IMR-90 (cell line): ENCODE data around the gene DDX54. TPM values are rescaled to one million over a fixed set of nuclear protein-coding genes. Genes with fewer than 3 reads are reported as not detected.

Experiments
- ATAC-seq: fragments of 200-7000 bp; cut with Tn5 transposase; 2 replicates; pipeline ENCODE4 v1.9.1; 2020; ENCODE audit warnings: low read depth, mild to moderate bottlenecking, moderate library complexity
- BruUV-seq: library from RNA; stranded (reverse); fragments of 400-500 nt; replicated peaks from 2 replicates; lab custom pipeline; 2021; lab: Mats Ljungman, UMichigan
- CTCF ChIA-PET: fragments of 300-600 bp; formaldehyde crosslinking; extraction: SDS; loops from one replicate; lab custom pipeline; 2021; ENCODE audit warnings: antibody characterized with exemption; lab: Yijun Ruan, JAX
- POLR2A ChIA-PET: fragments of 300-600 bp; sonication (Branson Sonifier 250); formaldehyde crosslinking; loops from one replicate; lab custom pipeline; 2022; ENCODE audit warnings: antibody characterized with exemption; ENCODE audit not compliant: unreplicated experiment; lab: Charles Lee
- DNase-seq: peaks from one replicate; pipeline ENCODE4 v3.0.0; 2013
- H2AFZ ChIP-seq: replicated peaks from 2 replicates; pipeline ENCODE3; 2013; ENCODE audit warnings: low read length, mild to moderate bottlenecking; ENCODE audit not compliant: poor library complexity
- H2AK5ac ChIP-seq: 2 replicates; pipeline ENCODE4 v1.6.1; 2013; ENCODE audit warnings: low read depth, low read length, inconsistent platforms
- H2AK9ac ChIP-seq: replicated peaks from 2 replicates; pipeline ENCODE3; 2013; ENCODE audit warnings: mild to moderate bottlenecking, low read depth, low read length, moderate library complexity; ENCODE audit not compliant: poor library complexity
- H2BK120ac ChIP-seq: 2 replicates; pipeline ENCODE4 v1.6.1; 2013; ENCODE audit warnings: low read depth, low read length, inconsistent platforms
- H2BK15ac ChIP-seq: 3 replicates; pipeline ENCODE4 v1.6.1; 2013; ENCODE audit warnings: low read depth, low read length, inconsistent platforms
- H2BK20ac ChIP-seq: 2 replicates; pipeline ENCODE4 v1.6.1; 2013; ENCODE audit warnings: low read depth, mild to moderate bottlenecking, inconsistent platforms, low read length, moderate library complexity
- H2BK5ac ChIP-seq: 2 replicates; pipeline ENCODE4 v1.6.1; 2013; ENCODE audit warnings: mild to moderate bottlenecking, low read depth, low read length, inconsistent platforms; ENCODE audit not compliant: poor library complexity, severe bottlenecking
- H3K14ac ChIP-seq: replicated peaks from 2 replicates; pipeline ENCODE4 v1.6.1; 2013; ENCODE audit warnings: low read depth, low read length, inconsistent platforms
- H3K18ac ChIP-seq: 2 replicates; pipeline ENCODE4 v1.6.1; 2013; ENCODE audit warnings: low read depth, low read length, control low read depth
- H3K23ac ChIP-seq: 2 replicates; pipeline ENCODE4 v1.6.1; 2013; ENCODE audit warnings: low read depth, low read length, inconsistent platforms
- H3K27ac ChIP-seq: 2 replicates; pipeline ENCODE4 v1.5.1; 2013; ENCODE audit warnings: mild to moderate bottlenecking, control low read depth, low read length; ENCODE audit not compliant: insufficient read depth
- H3K27me3 ChIP-seq: 2 replicates; pipeline ENCODE4 v1.6.1; 2013; ENCODE audit warnings: low read length; ENCODE audit not compliant: control insufficient read depth, insufficient read depth
- H3K36me3 ChIP-seq: 2 replicates; pipeline ENCODE4 v1.6.1; 2013; ENCODE audit warnings: low read length, mixed read lengths; ENCODE audit not compliant: control insufficient read depth, insufficient read depth
- H3K4ac ChIP-seq: 2 replicates; pipeline ENCODE4 v1.6.1; 2013; ENCODE audit warnings: low read depth, low read length, inconsistent platforms
- H3K4me1 ChIP-seq: 2 replicates; pipeline ENCODE4 v1.6.1; 2013; ENCODE audit warnings: low read length, mixed read lengths; ENCODE audit not compliant: control insufficient read depth, insufficient read depth
- H3K4me2 ChIP-seq: 2 replicates; pipeline ENCODE4 v1.6.1; 2013; ENCODE audit warnings: low read depth, mild to moderate bottlenecking, control low read depth, low read length, moderate library complexity
- H3K4me3 ChIP-seq: 2 replicates; pipeline ENCODE4 v1.5.1; 2013; ENCODE audit warnings: low read depth, mild to moderate bottlenecking, control low read depth, low read length, moderate library complexity; ENCODE audit not compliant: insufficient read depth
- H3K56ac ChIP-seq: 2 replicates; pipeline ENCODE4 v1.6.1; 2013; ENCODE audit warnings: low read length, inconsistent platforms; ENCODE audit not compliant: insufficient read depth; ENCODE audit errors: extremely low read depth
- H3K79me1 ChIP-seq, 2 experiments: 2 replicates each; pipeline ENCODE4 v1.6.1; 2013; ENCODE audit warnings: low read length in 2 of 2, inconsistent platforms in 1 of 2, low read depth in 1 of 2
- H3K9ac ChIP-seq: 2 replicates; pipeline ENCODE4 v1.6.1; 2013; ENCODE audit warnings: low read depth, low read length, control low read depth
- H3K9me1 ChIP-seq: 2 replicates; pipeline ENCODE4 v1.6.1; 2013; ENCODE audit warnings: low read length, inconsistent platforms; ENCODE audit not compliant: insufficient read depth
- H3K9me3 ChIP-seq: 2 replicates; pipeline ENCODE4 v1.6.1; 2013; ENCODE audit warnings: low read length; ENCODE audit not compliant: control insufficient read depth, insufficient read depth
- H4K20me1 ChIP-seq: 2 replicates; pipeline ENCODE4 v1.6.1; 2013; ENCODE audit warnings: low read length, inconsistent platforms; ENCODE audit not compliant: insufficient read depth
- H4K5ac ChIP-seq: 2 replicates; pipeline ENCODE4 v1.6.1; 2013; ENCODE audit warnings: mild to moderate bottlenecking, low read depth, low read length, control low read depth
- H4K8ac ChIP-seq, 2 experiments: 2 replicates each; pipeline ENCODE4 v1.6.1; 2013; ENCODE audit warnings: low read depth in 2 of 2, low read length in 2 of 2, control low read depth in 1 of 2, inconsistent platforms in 1 of 2
- H4K91ac ChIP-seq: 2 replicates; pipeline ENCODE4 v1.6.1; 2013; ENCODE audit warnings: low read depth, low read length, inconsistent platforms; ENCODE audit not compliant: insufficient read depth
- BHLHE40 ChIP-seq: fragments of 150-350 bp; IDR thresholded peaks from 2 replicates; pipeline ENCODE4 v1.6.1; 2016; ENCODE audit warnings: mild to moderate bottlenecking, low read depth, low read length
- CEBPB ChIP-seq: IDR thresholded peaks from 2 replicates; pipeline ENCODE4 v1.6.1; 2012; ENCODE audit warnings: low read depth, low read length, improper control_type of control experiment
- CHD1 ChIP-seq: IDR thresholded peaks from 2 replicates; pipeline ENCODE4 v1.6.1; 2012; ENCODE audit warnings: low read depth, low read length, improper control_type of control experiment
- CTCF ChIP-seq: conservative IDR thresholded peaks from 2 replicates; pipeline ENCODE4 v1.5.1; 2012; ENCODE audit warnings: mild to moderate bottlenecking, low read depth, low read length, improper control_type of control experiment
- ELK1 ChIP-seq: fragments of 150-350 bp; IDR thresholded peaks from 2 replicates; pipeline ENCODE4 v1.6.1; 2016; ENCODE audit warnings: low read depth, mild to moderate bottlenecking, low read length, moderate library complexity, borderline replicate concordance
- FOS ChIP-seq: fragments of 150-350 bp; IDR thresholded peaks from 2 replicates; pipeline ENCODE4 v1.6.1; 2016; ENCODE audit warnings: low read depth, low read length
- MAFK ChIP-seq: IDR thresholded peaks from 2 replicates; pipeline ENCODE4 v1.6.1; 2012; ENCODE audit warnings: low read depth, low read length, improper control_type of control experiment
- MAZ ChIP-seq: IDR thresholded peaks from 2 replicates; pipeline ENCODE4 v1.6.1; 2012; ENCODE audit warnings: low read depth, mild to moderate bottlenecking, low read length, improper control_type of control experiment, moderate library complexity, borderline replicate concordance
- MXI1 ChIP-seq: IDR thresholded peaks from 2 replicates; pipeline ENCODE4 v1.6.1; 2012; ENCODE audit warnings: low read depth, mild to moderate bottlenecking, low read length, moderate library complexity, borderline replicate concordance
- NFE2L2 ChIP-seq: fragments of 150-350 bp; IDR thresholded peaks from 2 replicates; pipeline ENCODE4 v1.6.1; 2016; ENCODE audit warnings: low read depth, mild to moderate bottlenecking, low read length
- POLR2A ChIP-seq: IDR thresholded peaks from 2 replicates; pipeline ENCODE4 v1.6.1; 2012; ENCODE audit warnings: mild to moderate bottlenecking, low read depth, low read length
- RAD21 ChIP-seq: IDR thresholded peaks from 2 replicates; pipeline ENCODE4 v1.6.1; 2012; ENCODE audit warnings: low read length, improper control_type of control experiment
- RCOR1 ChIP-seq: IDR thresholded peaks from 2 replicates; pipeline ENCODE4 v1.6.1; 2012; ENCODE audit warnings: mild to moderate bottlenecking, low read length, improper control_type of control experiment; ENCODE audit not compliant: insufficient replicate concordance
- RFX5 ChIP-seq: IDR thresholded peaks from 2 replicates; pipeline ENCODE4 v1.8.0; 2012; ENCODE audit warnings: low read depth, mild to moderate bottlenecking, low read length, moderate library complexity
- WGBS, 2 experiments: methylation state at CpG; one replicate each; pipeline versions ENCODE4 v1.1.5 to v1.1.7; 2013; ENCODE audit warnings: missing lambda C conversion rate in 2 of 2; ENCODE audit not compliant: insufficient read length in 1 of 2; ENCODE audit errors: extremely low coverage in 2 of 2; 5-methylcytosine and 5-hydroxymethylcytosine counted together
- dilution Hi-C: fragments of 300-500 bp; cut with HindIII; formaldehyde crosslinking; loops from one replicate; pipeline ENCODE4 v1.14.3; 2018; ENCODE audit warnings: low sequenced_read_pairs; ENCODE audit not compliant: unreplicated experiment
- in situ Hi-C: fragments of 300-500 bp; cut with MboI; formaldehyde crosslinking; loops from 3 replicates; pipeline ENCODE4 v1.14.3; 2019; ENCODE audit warnings: low sequenced_read_pairs, inconsistent platforms, mixed read lengths
- intact Hi-C: fragments of 100-400 bp; cut with micrococcal nuclease; formaldehyde crosslinking; loops from 2 replicates; pipeline ENCODE4 v1.10.0; 2022
- polyA plus RNA-seq, 3 experiments: library from polyadenylated mRNA; depleted of rRNA; stranded (reverse); fragments of >200 nt; gene quantifications; 2 replicates each; pipeline ENCODE4 v1.2.3, GENCODE V29; 2012; ENCODE audit warnings: low replicate concordance in 1 of 3
- total RNA-seq: library from RNA; depleted of rRNA; stranded (reverse); fragments of >200 nt; gene quantifications from 2 replicates; pipeline ENCODE4 v1.2.3, GENCODE V29; 2012
- TF ChIP-seq, protein P1 (sequence below): fragments of 150-350 bp; IDR thresholded peaks from 2 replicates; pipeline ENCODE4 v1.6.1; 2017; ENCODE audit warnings: mild to moderate bottlenecking, antibody characterized with exemption, low read length, low read depth

Gene DDX54
- total and polyA plus RNA-seq, 2 of the 4 experiments (the other 2 are of a cell fraction), result 23.8 to 47.5 TPM

GRCh38 chr12:113224955-113225354 is 39.7 kb upstream of the DDX54 start:
- peaks cover 4% of the 10 kb centered on the region for H3K4me1 ChIP-seq
- dilution Hi-C loops, result no loop called here
- no CpG with 5 or more reads among the region's 4 CpGs for WGBS, 2 experiments
- H3K9me1 ChIP-seq, result peaks cover 7% of the 10 kb centered on the region
- ChIA-PET POLR2A (no interaction called here), CTCF (no interaction called here)
- H2AK9ac ChIP-seq, result no peak overlapping the region
- H2BK5ac ChIP-seq, result no peak overlapping the region
- no peak overlapping the region for H3K4me3 ChIP-seq
- peaks cover 0 to 16% of the 10 kb centered on the region in 2 experiments; a peak in 2 of 4 replicates for H3K79me1 ChIP-seq
- H3K36me3 ChIP-seq, result peaks cover 13% of the 10 kb centered on the region
- DNase-seq, result no peak
- H3K4me2 ChIP-seq, result no peak overlapping the region
- no peak overlapping the region for H3K18ac ChIP-seq
- no peak overlapping the region for H3K56ac ChIP-seq
- H3K27ac ChIP-seq, result no peak overlapping the region
- H4K5ac ChIP-seq, result no peak overlapping the region
- no TSS peak for BruUV-seq
- no peak overlapping the region for H2BK15ac ChIP-seq
- no peak overlapping the region for H2BK20ac ChIP-seq
- in situ Hi-C loops, result no loop called here
- peaks cover 9% of the 10 kb centered on the region for H4K20me1 ChIP-seq
- TF ChIP-seq RCOR1, result no peak
- TF ChIP-seq RFX5, result no peak
- TF ChIP-seq CHD1, result no peak
- no peak for TF ChIP-seq CEBPB
- TF ChIP-seq POLR2A, result no peak
- no peak for TF ChIP-seq ELK1
- no peak for TF ChIP-seq CTCF
- TF ChIP-seq, protein P1, sequence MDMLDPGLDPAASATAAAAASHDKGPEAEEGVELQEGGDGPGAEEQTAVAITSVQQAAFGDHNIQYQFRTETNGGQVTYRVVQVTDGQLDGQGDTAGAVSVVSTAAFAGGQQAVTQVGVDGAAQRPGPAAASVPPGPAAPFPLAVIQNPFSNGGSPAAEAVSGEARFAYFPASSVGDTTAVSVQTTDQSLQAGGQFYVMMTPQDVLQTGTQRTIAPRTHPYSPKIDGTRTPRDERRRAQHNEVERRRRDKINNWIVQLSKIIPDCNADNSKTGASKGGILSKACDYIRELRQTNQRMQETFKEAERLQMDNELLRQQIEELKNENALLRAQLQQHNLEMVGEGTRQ, result no peak
- TF ChIP-seq MXI1, result no peak
- TF ChIP-seq RAD21, result no peak
- TF ChIP-seq BHLHE40, result no peak
- no peak for TF ChIP-seq FOS
- no peak for TF ChIP-seq NFE2L2
- TF ChIP-seq MAZ, result no peak
- no peak for TF ChIP-seq MAFK
- no peak overlapping the region for H3K23ac ChIP-seq
- no peak overlapping the region for H4K91ac ChIP-seq
- intact Hi-C loops, result no loop called here
- H4K8ac ChIP-seq, result no peak overlapping the region
- no peak overlapping the region for H2AK5ac ChIP-seq
- H3K27me3 ChIP-seq, result no peaks in the 10 kb centered on the region
- no peak overlapping the region for H2BK120ac ChIP-seq
- no peak overlapping the region for H3K4ac ChIP-seq
- no peaks in the 10 kb centered on the region for H3K9me3 ChIP-seq
- ATAC-seq, result no peak
- H3K14ac ChIP-seq, result no peak overlapping the region
- H2AFZ ChIP-seq, result no peak overlapping the region
- H3K9ac ChIP-seq, result no peak overlapping the region
